NB4 (cell line): Measurements from ENCODE around the gene CTDP1.

ENCODE experiments used
- DNase-seq: peaks from one replicate; pipeline ENCODE4 v3.0.0; 2010; ENCODE audit warnings: low read depth
- H3K4me3 ChIP-seq: one replicate; pipeline ENCODE4 v1.5.1; 2011; ENCODE audit warnings: mild to moderate bottlenecking, low read depth, low read length, moderate library complexity
- MAX ChIP-seq: IDR thresholded peaks from 2 replicates; pipeline ENCODE4 v1.6.1; 2011; ENCODE audit warnings: low read depth, low read length
- MYC ChIP-seq: IDR thresholded peaks from 2 replicates; pipeline ENCODE4 v1.6.1; 2011; ENCODE audit warnings: low read depth, low read length
- POLR2A ChIP-seq: IDR thresholded peaks from 2 replicates; pipeline ENCODE4 v1.6.1; 2011; ENCODE audit warnings: mild to moderate bottlenecking; ENCODE audit not compliant: insufficient read length; ENCODE audit errors: extremely low read depth
- TF ChIP-seq, protein P1 (sequence below): IDR thresholded peaks from one replicate; pipeline ENCODE4 v1.5.1; 2012; ENCODE audit warnings: low read depth, low read length

Gene CTDP1

GRCh38 chr18:79779700-79780190, 100.1 kb downstream of the CTDP1 start:
- H3K4me3 ChIP-seq: no peak overlapping the region
- no peak for TF ChIP-seq MYC
- TF ChIP-seq POLR2A: no peak
- TF ChIP-seq, protein P1, sequence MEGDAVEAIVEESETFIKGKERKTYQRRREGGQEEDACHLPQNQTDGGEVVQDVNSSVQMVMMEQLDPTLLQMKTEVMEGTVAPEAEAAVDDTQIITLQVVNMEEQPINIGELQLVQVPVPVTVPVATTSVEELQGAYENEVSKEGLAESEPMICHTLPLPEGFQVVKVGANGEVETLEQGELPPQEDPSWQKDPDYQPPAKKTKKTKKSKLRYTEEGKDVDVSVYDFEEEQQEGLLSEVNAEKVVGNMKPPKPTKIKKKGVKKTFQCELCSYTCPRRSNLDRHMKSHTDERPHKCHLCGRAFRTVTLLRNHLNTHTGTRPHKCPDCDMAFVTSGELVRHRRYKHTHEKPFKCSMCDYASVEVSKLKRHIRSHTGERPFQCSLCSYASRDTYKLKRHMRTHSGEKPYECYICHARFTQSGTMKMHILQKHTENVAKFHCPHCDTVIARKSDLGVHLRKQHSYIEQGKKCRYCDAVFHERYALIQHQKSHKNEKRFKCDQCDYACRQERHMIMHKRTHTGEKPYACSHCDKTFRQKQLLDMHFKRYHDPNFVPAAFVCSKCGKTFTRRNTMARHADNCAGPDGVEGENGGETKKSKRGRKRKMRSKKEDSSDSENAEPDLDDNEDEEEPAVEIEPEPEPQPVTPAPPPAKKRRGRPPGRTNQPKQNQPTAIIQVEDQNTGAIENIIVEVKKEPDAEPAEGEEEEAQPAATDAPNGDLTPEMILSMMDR: no peak
- no peak for TF ChIP-seq MAX
- DNase-seq: no peak

DNA sequence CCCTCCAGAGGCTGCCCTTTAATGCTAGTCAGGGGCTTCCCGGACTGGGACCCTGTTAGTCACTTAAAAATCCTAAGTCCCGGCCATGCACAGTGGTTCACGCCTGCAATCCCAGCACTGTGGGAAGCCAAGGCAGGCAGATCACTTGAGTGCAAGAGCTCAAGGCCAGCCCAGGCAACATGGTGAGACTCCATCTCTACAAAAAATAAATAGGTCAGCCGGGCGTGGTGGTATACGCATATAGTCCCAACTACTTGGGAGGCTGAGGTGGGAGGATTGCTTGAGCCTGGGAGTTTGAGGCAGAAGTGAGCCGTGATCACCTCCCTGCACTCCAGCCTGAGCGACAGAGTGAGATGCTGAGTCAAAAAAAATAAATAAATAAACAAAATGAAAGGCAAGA, 100.9 kb downstream of the CTDP1 start:
- no peak overlapping the region for H3K4me3 ChIP-seq
- no peak for DNase-seq
- TF ChIP-seq MAX (no peak), MYC (no peak), POLR2A (no peak)
- TF ChIP-seq, protein P1: no peak

DNA sequence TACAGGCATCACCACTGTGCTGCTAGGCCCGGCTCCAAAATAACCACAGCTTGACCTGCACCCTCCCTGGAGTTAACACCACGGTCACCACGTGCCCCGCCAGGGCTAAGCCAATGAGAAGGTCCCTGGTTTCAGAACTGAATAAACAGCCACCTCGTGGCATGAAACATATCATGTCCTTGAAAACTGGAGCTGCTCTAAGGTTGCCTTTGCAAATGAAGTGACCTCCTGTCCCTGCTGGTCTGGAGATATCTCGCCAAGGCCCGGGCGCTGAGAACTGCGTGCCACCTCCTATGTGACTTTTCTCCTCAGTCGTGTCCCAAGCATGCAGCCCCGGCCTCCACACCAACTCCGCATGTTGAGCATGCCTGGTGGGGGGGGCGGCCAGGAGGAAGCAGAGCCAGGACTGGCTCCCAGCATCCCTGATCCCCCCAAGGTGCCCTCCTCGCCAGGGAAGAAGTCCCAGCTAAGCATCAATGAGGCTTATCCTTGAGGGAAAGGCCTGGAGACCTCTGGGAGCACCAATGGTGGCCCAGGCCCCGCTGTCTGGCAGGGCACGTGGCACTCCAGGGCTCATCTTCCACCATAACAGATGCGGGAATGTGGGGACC, 101.8 kb downstream of the CTDP1 start:
- no peak for DNase-seq
- H3K4me3 ChIP-seq: no peak overlapping the region
- TF ChIP-seq POLR2A (no peak), MAX (no peak), MYC (no peak)
- TF ChIP-seq, protein P1: no peak

DNA sequence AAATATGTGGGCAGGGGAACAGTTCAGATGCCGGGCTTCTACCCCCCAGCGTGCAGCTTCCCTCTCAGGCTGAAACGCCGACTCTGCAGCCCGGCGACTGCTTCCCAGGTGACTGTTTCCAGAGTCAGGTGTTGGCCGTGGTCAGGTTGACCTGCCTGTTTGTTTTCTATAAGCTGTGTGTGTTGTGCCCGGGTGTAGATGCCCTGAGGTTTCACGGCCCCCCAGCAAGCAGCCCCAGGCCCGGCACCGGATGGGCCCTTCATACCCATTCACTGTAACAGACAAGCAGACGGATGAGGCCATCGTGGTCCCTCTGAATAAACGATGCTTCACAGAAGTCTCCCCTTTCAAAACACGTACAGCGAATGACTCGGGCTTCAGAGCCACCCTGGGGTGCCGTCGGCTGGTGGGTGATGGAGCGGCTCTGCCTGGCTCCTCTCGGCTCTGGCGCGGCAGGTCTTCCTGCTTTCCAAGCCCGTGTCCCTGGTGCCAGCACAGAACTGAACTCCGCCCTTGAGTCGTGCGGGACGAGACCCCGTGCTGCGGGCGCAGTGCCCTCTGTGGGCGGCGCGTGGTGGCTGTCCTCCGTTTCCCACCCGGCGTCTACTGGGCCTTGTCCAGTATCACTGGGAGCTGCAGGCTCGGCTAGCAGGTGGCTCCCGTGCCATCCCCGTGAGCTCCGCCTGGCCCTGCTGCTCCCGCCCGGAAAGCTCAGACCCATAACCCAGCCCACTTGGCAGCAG, 103.1 kb downstream of the CTDP1 start:
- no peak for TF ChIP-seq MAX
- no peak for TF ChIP-seq POLR2A
- TF ChIP-seq, protein P1: no peak
- TF ChIP-seq MYC: no peak
- no peak for DNase-seq
- no peak overlapping the region for H3K4me3 ChIP-seq

- DNase-seq: peak; percentile 44
- peak overlapping the region; percentile 16 for H3K4me3 ChIP-seq
- TF ChIP-seq, protein P1: no peak
- TF ChIP-seq MYC (no peak), POLR2A (no peak), MAX (no peak)
These were observed 104.7 kb downstream of the CTDP1 start for GRCh38 chr18:79784071-79784913.
